Esophagus muscularis mucosa (tissue), 4 donors: Measurements from ENCODE around the gene UPF3B. TPM values are rescaled to one million over a fixed set of nuclear protein-coding genes. Genes with fewer than 3 reads are reported as not detected.

ENCODE experiments used
- DNase-seq: peaks from one replicate; pipeline ENCODE4 v3.0.0-alpha.2; 2017; ENCODE audit errors: extremely low spot score
- H3K27ac ChIP-seq, 4 donors: fragments of 200-600 bp; sonication (generic); replicated peaks in 1 of 4; 1 replicate in 3 of 4; 2 replicates in 1 of 4; pipeline ENCODE4 v1.5.1; 2016 to 2019; ENCODE audit warnings: mild to moderate bottlenecking in 1 of 4
- H3K27me3 ChIP-seq, 4 donors: fragments of 200-600 bp; sonication (generic); one replicate each; pipeline versions ENCODE4 v1.5.1 to v1.6.0; 2016 to 2019
- H3K36me3 ChIP-seq, 4 donors: fragments of 200-600 bp; sonication (generic); one replicate each; pipeline ENCODE4 v1.5.1; 2016 to 2019
- H3K4me1 ChIP-seq, 4 donors: fragments of 200-600 bp; sonication (generic); one replicate each; pipeline ENCODE4 v1.5.1; 2016 to 2019
- H3K4me3 ChIP-seq, 4 donors: fragments of 200-600 bp; sonication (generic); 1 replicate in 2 of 4; 2 replicates in 2 of 4; pipeline ENCODE4 v1.5.1; 2016 to 2019; ENCODE audit warnings: mild to moderate bottlenecking in 4 of 4, moderate library complexity in 1 of 4
- H3K9me3 ChIP-seq, 4 donors: fragments of 200-600 bp; sonication (generic); 1 replicate in 3 of 4; 2 replicates in 1 of 4; pipeline ENCODE4 v1.5.1; 2016 to 2019
- EP300 ChIP-seq: sonication (generic); formaldehyde crosslinking; IDR thresholded peaks from one replicate; pipeline ENCODE4 v1.6.1; 2017; ENCODE audit warnings: antibody characterized with exemption
- POLR2A ChIP-seq: fragments of 450-650 bp; IDR thresholded peaks from one replicate; pipeline ENCODE4 v1.6.1; 2017; ENCODE audit warnings: antibody characterized with exemption, moderate library complexity, mild to moderate bottlenecking, low read depth
- POLR2AphosphoS5 ChIP-seq, 2 donors: sonication (generic); formaldehyde crosslinking; IDR thresholded peaks; one replicate each; pipeline ENCODE4 v1.6.1; 2017; ENCODE audit warnings: antibody characterized with exemption in 2 of 2
- WGBS: methylation state at CpG from one replicate; pipeline ENCODE4 v1.1.5; 2018; 5-methylcytosine and 5-hydroxymethylcytosine counted together
- intact Hi-C: fragments of 100-400 bp; cut with DNase I; formaldehyde crosslinking; loops from one replicate; pipeline ENCODE4 v1.15.1; 2023
- total RNA-seq, 4 donors: library from RNA; depleted of rRNA; stranded (reverse); fragments of >200 nt; gene quantifications; one replicate each; pipeline versions ENCODE4 v1.1.0 to v1.2.1, GENCODE V29; 2016
- TF ChIP-seq, protein P1 (sequence below), 3 experiments: fragments of 200-600 bp in 2 of 3; fragments of 450-650 bp in 1 of 3; sonication (generic) in 2 of 3; IDR thresholded peaks; one replicate each; pipeline ENCODE4 v1.5.1; 2017 to 2019; ENCODE audit warnings: antibody characterized with exemption in 3 of 3, mild to moderate bottlenecking in 2 of 3, moderate library complexity in 1 of 3

Gene UPF3B
- total RNA-seq, 4 donors from 2014 or later: 4.1 to 7.1 (median 4.9) TPM

DNA sequence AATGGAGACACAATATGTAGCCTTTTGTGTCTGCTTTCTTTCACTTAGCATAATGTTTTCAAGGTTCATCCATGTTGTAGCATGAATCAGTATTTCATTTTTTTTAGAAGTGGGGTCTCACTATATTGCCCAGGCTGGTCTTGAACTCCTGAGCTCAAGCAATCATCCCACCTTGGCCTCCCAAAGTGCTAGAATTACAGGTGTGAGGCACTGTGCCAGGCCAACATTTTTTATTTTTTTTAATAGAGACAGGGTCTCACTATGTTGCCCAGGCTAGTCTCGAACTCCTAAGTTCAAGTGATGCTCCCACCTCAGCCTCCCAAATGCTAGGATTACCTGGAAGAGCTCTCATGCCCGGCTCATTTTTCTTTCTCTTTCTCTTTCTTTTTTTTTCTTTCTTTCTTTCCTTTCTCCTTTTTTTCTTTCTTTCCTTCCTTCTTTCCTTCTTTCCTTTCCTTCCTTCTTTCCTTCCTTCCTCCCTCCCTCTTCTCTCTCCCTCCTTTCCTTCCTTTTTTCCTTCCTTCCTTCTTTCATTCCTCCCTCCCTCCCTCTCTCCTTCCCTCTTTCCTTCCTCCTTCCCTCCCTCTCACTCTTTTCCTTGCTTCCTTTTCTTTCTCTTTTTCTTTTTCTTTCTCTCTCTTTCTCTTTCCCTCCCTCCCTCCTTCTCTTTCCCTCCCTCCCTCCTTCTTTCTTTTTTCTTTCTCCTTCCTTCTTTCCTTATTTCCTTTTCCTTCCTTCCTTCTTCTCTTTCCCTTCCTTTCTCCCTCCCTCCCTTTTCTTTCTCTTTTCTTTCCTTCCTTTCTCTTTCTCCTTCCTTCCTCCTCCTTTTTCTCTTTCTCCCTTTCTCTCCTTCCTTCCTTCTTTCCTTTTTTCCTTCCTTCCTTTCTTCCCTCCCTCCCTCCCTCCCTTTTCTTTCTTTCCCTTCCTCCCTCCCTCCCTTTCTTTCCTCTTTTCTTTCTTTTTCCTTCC, 51.2 kb downstream of the UPF3B start:
- Histone ChIP-seq H3K9me3 (no peaks in the 10 kb centered on the region), H3K4me1 (no peaks in the 10 kb centered on the region), H3K4me3 (no peak overlapping the region), H3K36me3 (no peaks in the 10 kb centered on the region), H3K27ac (no peak overlapping the region), H3K27me3 (no peaks in the 10 kb centered on the region)
- intact Hi-C loops: no loop called here
- TF ChIP-seq, protein P1, sequence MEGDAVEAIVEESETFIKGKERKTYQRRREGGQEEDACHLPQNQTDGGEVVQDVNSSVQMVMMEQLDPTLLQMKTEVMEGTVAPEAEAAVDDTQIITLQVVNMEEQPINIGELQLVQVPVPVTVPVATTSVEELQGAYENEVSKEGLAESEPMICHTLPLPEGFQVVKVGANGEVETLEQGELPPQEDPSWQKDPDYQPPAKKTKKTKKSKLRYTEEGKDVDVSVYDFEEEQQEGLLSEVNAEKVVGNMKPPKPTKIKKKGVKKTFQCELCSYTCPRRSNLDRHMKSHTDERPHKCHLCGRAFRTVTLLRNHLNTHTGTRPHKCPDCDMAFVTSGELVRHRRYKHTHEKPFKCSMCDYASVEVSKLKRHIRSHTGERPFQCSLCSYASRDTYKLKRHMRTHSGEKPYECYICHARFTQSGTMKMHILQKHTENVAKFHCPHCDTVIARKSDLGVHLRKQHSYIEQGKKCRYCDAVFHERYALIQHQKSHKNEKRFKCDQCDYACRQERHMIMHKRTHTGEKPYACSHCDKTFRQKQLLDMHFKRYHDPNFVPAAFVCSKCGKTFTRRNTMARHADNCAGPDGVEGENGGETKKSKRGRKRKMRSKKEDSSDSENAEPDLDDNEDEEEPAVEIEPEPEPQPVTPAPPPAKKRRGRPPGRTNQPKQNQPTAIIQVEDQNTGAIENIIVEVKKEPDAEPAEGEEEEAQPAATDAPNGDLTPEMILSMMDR (IDR thresholded peaks at IDR 0.05): no peak
- TF ChIP-seq POLR2AphosphoS5 (IDR thresholded peaks at IDR 0.05): no peak
- TF ChIP-seq EP300: no peak
- TF ChIP-seq POLR2A: no peak
- no peak for DNase-seq
- WGBS: 87% methylated on average over 2 of the region's 2 CpGs

- intact Hi-C loops: no loop called here
- peak; percentile 77 to 90 for TF ChIP-seq POLR2AphosphoS5 (IDR thresholded peaks at IDR 0.05)
- TF ChIP-seq POLR2A: peak; percentile 55
- TF ChIP-seq, protein P1 (IDR thresholded peaks at IDR 0.05): no peak
- no peak for TF ChIP-seq EP300
These were observed 61.1 kb downstream of the UPF3B start, which contains the start of gene RPL39 for GRCh38 chrX:119791437-119792231. RPL39 (minus strand) TSS chrX:119791630; CDS start chrX:119791576, 54 bp downstream.

DNA sequence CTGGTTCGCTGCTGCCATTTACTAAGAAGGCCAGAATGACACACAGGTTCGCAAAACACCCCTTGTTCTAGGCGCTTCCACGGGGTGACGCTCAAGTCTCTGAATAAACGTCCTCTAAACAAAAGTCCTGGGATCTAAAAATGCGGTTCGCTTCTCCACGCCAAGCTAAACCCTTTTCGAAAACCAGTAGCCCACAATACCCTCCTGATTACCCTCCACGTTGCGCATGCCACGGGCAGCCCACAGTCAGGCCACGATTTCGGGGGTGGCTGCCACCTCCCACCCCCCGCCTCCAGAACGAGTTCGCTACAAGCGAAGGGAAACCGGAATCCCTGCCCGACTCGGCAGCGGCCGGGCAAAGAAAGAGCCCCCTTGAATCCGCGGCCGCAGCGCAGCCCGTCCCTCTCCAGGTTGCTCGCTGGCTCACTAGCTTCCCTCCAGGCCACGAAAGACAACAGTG, 61.8 kb downstream of the UPF3B start:
- intact Hi-C loops: no loop called here
- Histone ChIP-seq H3K9me3 (peaks cover 0 to 5% (median 0%) of the 10 kb centered on the region in 4 donors), H3K27ac (peak overlapping the region; percentile 91 to 93 (median 92)), H3K36me3 (peaks cover 0 to 32% (median 20%) of the 10 kb centered on the region in 4 donors), H3K4me1 (peaks cover 24 to 45% (median 38%) of the 10 kb centered on the region in 4 donors), H3K27me3 (no peaks in the 10 kb centered on the region), H3K4me3 (peak overlapping the region; percentile 61 to 68 (median 66))
- TF ChIP-seq POLR2AphosphoS5 (IDR thresholded peaks at IDR 0.05): no peak
- no peak for TF ChIP-seq POLR2A
- no peak for TF ChIP-seq EP300
- TF ChIP-seq, protein P1 (IDR thresholded peaks at IDR 0.05): peak in 1 of 3 experiments; percentile 10
- no peak for DNase-seq
- WGBS: 30% methylated on average over 20 of the region's 31 CpGs

More at GRCh38 chrX:119791437-119792231, 61.1 kb downstream of the UPF3B start, which contains the start of gene RPL39:
- peak within 1 kb of the TSS; percentile 61 to 68 (median 66) for H3K4me3 ChIP-seq
- 51% methylated on average over 58 of the region's 58 CpGs for WGBS
- peaks cover 0 to 5% (median 0%) of the 10 kb centered on the region in 4 donors for H3K9me3 ChIP-seq
- H3K4me1 ChIP-seq: peaks cover 24 to 45% (median 38%) of the 10 kb centered on the region in 4 donors
- peak within 1 kb of the TSS; percentile 91 to 93 (median 92) for H3K27ac ChIP-seq
- peak; percentile 92 for DNase-seq
- no peaks in the 10 kb centered on the region for H3K27me3 ChIP-seq
- peaks cover 0 to 27% (median 16%) of the 10 kb centered on the region in 4 donors for H3K36me3 ChIP-seq

GRCh38 chrX:119784747-119785446, 67.9 kb downstream of the UPF3B start:
- no peaks in the 10 kb centered on the region for H3K9me3 ChIP-seq
- TF ChIP-seq POLR2A: no peak
- TF ChIP-seq, protein P1 (IDR thresholded peaks at IDR 0.05): peak in 2 of 3 experiments; percentile 15 to 36
- H3K36me3 ChIP-seq: peaks cover 9 to 59% (median 46%) of the 10 kb centered on the region in 4 donors
- H3K27me3 ChIP-seq: no peaks in the 10 kb centered on the region
- intact Hi-C loops: no loop called here
- no peak overlapping the region for H3K4me3 ChIP-seq
- WGBS: 68% methylated on average over 8 of the region's 14 CpGs
- no peak overlapping the region for H3K27ac ChIP-seq
- DNase-seq: no peak
- peaks cover 23 to 30% (median 28%) of the 10 kb centered on the region in 4 donors for H3K4me1 ChIP-seq
